PC-3 (cell line): ENCODE measurements around the gene CABLES1.

Source experiments
- EZH2 ChIP-seq: fragments of 300-600 bp; sonication (generic); IDR thresholded peaks from one replicate; pipeline ENCODE4 v1.6.1; 2017; ENCODE audit warnings: antibody characterized with exemption, mild to moderate bottlenecking, low read length; ENCODE audit not compliant: unreplicated experiment
- EZH2phosphoT487 ChIP-seq: fragments of 300-600 bp; sonication (generic); IDR thresholded peaks from 2 replicates; pipeline ENCODE4 v1.6.1; 2018; ENCODE audit warnings: mild to moderate bottlenecking, antibody characterized with exemption, low read length, borderline replicate concordance
- TF ChIP-seq, protein P1 (sequence below): fragments of 300-600 bp; sonication (generic); conservative IDR thresholded peaks from 2 replicates; pipeline ENCODE4 v1.5.1; 2017; ENCODE audit warnings: antibody characterized with exemption, low read depth, mild to moderate bottlenecking, low read length

GRCh38 chr18:23194997-23195957, 60.0 kb downstream of the CABLES1 start:
- TF ChIP-seq, protein P1, sequence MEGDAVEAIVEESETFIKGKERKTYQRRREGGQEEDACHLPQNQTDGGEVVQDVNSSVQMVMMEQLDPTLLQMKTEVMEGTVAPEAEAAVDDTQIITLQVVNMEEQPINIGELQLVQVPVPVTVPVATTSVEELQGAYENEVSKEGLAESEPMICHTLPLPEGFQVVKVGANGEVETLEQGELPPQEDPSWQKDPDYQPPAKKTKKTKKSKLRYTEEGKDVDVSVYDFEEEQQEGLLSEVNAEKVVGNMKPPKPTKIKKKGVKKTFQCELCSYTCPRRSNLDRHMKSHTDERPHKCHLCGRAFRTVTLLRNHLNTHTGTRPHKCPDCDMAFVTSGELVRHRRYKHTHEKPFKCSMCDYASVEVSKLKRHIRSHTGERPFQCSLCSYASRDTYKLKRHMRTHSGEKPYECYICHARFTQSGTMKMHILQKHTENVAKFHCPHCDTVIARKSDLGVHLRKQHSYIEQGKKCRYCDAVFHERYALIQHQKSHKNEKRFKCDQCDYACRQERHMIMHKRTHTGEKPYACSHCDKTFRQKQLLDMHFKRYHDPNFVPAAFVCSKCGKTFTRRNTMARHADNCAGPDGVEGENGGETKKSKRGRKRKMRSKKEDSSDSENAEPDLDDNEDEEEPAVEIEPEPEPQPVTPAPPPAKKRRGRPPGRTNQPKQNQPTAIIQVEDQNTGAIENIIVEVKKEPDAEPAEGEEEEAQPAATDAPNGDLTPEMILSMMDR, result no peak
- no peak for TF ChIP-seq EZH2phosphoT487
- no peak for TF ChIP-seq EZH2
